Osteocyte (in vitro differentiated cells): Measurements from ENCODE around the gene TEKT4. TPM values are rescaled to one million over a fixed set of nuclear protein-coding genes. Genes with fewer than 3 reads are reported as not detected.

Experiments used
- DNase-seq: peaks from one replicate; pipeline ENCODE4 v3.0.0; 2021; ENCODE audit warnings: mixed read lengths; ENCODE audit not compliant: unreplicated experiment; ENCODE audit errors: extremely low spot score
- H3K27ac Mint-ChIP-seq: one replicate; pipeline ENCODE4 v1.8.0; 2021; ENCODE audit warnings: mild to moderate bottlenecking, mixed read lengths; ENCODE audit not compliant: unreplicated experiment
- H3K27me3 Mint-ChIP-seq: one replicate; pipeline ENCODE4 v1.8.0; 2021; ENCODE audit warnings: mixed read lengths; ENCODE audit not compliant: unreplicated experiment
- H3K36me3 Mint-ChIP-seq: one replicate; pipeline ENCODE4 v1.8.0; 2021; ENCODE audit warnings: mixed read lengths; ENCODE audit not compliant: unreplicated experiment
- H3K4me1 Mint-ChIP-seq: one replicate; pipeline ENCODE4 v1.8.0; 2021; ENCODE audit warnings: mixed read lengths; ENCODE audit not compliant: unreplicated experiment
- H3K4me3 Mint-ChIP-seq: one replicate; pipeline ENCODE4 v1.8.0; 2021; ENCODE audit warnings: mild to moderate bottlenecking, moderate library complexity, mixed read lengths; ENCODE audit not compliant: unreplicated experiment
- H3K9me3 Mint-ChIP-seq: one replicate; pipeline ENCODE4 v1.8.0; 2021; ENCODE audit warnings: mixed read lengths; ENCODE audit not compliant: unreplicated experiment
- CTCF ChIP-seq: fragments of 200-600 bp; sonication (generic); IDR thresholded peaks from 2 replicates; pipeline ENCODE4 v1.5.0; 2021; ENCODE audit warnings: antibody characterized with exemption, mild to moderate bottlenecking, moderate library complexity
- total RNA-seq: library from RNA; stranded (reverse); gene quantifications from 2 replicates; pipeline ENCODE4 v1.2.1, GENCODE V29; 2021

The TEKT4 gene
- total RNA-seq, 1 donor from 2014 or later: not detected

GRCh38 chr2:94869131-94869530, 2.1 kb upstream of the TEKT4 start:
- no peaks in the 10 kb centered on the region for H3K9me3 Mint-ChIP-seq
- no peaks in the 10 kb centered on the region for H3K4me1 Mint-ChIP-seq
- H3K27me3 Mint-ChIP-seq: no peaks in the 10 kb centered on the region
- TF ChIP-seq CTCF: no peak
- H3K36me3 Mint-ChIP-seq: no peaks in the 10 kb centered on the region
- DNase-seq: no peak
- no peak overlapping the region for H3K27ac Mint-ChIP-seq
- no peak overlapping the region for H3K4me3 Mint-ChIP-seq

- TF ChIP-seq CTCF: no peak
- Mint-ChIP-seq H3K27ac (no peak overlapping the region), H3K4me3 (no peak overlapping the region), H3K4me1 (no peaks in the 10 kb centered on the region), H3K27me3 (no peaks in the 10 kb centered on the region), H3K36me3 (no peaks in the 10 kb centered on the region), H3K9me3 (no peaks in the 10 kb centered on the region)
- DNase-seq: no peak
Measured at GRCh38 chr2:94869552-94870439, 1.4 kb upstream of the TEKT4 start.

GRCh38 chr2:94870440-94871225, 597 bp upstream of the TEKT4 start:
- TF ChIP-seq CTCF: no peak
- Mint-ChIP-seq H3K27me3 (no peaks in the 10 kb centered on the region), H3K4me1 (no peaks in the 10 kb centered on the region), H3K36me3 (no peaks in the 10 kb centered on the region), H3K4me3 (no peak overlapping the region), H3K9me3 (no peaks in the 10 kb centered on the region), H3K27ac (no peak overlapping the region)
- no peak for DNase-seq

- H3K27ac Mint-ChIP-seq: no peak overlapping the region
- no peak for TF ChIP-seq CTCF
- no peak for DNase-seq
- H3K4me1 Mint-ChIP-seq: no peaks in the 10 kb centered on the region
- H3K9me3 Mint-ChIP-seq: no peaks in the 10 kb centered on the region
- H3K4me3 Mint-ChIP-seq: no peak overlapping the region
- no peaks in the 10 kb centered on the region for H3K27me3 Mint-ChIP-seq
- no peaks in the 10 kb centered on the region for H3K36me3 Mint-ChIP-seq
Measured at GRCh38 chr2:94872088-94872618, 923 bp downstream of the TEKT4 start.
